Breast epithelium (tissue), 4 donors: ENCODE measurements around the gene NOL9. TPM values are rescaled to one million over a fixed set of nuclear protein-coding genes. Genes with fewer than 3 reads are reported as not detected.

Experiments
- DNase-seq, 2 donors: peaks; one replicate each; pipeline ENCODE4 v3.0.0-alpha.2; 2019; ENCODE audit warnings: low spot score in 2 of 2
- H3K27ac ChIP-seq, 2 donors: fragments of 200-600 bp; sonication (generic) in 1 of 2; one replicate each; pipeline ENCODE4 v1.5.1; 2016 to 2019; ENCODE audit warnings: mild to moderate bottlenecking in 1 of 2
- H3K27me3 ChIP-seq, 2 donors: fragments of 200-600 bp; sonication (generic) in 1 of 2; one replicate each; pipeline versions ENCODE4 v1.5.1 to v1.6.0; 2017 to 2019; ENCODE audit warnings: control low read depth in 1 of 2, mild to moderate bottlenecking in 1 of 2
- H3K36me3 ChIP-seq: fragments of 200-600 bp; one replicate; pipeline ENCODE4 v1.5.1; 2019
- H3K4me1 ChIP-seq, 2 donors: fragments of 200-600 bp; sonication (generic); one replicate each; pipeline ENCODE4 v1.5.1; 2016 to 2019; ENCODE audit warnings: control low read depth in 1 of 2
- H3K4me3 ChIP-seq, 3 donors: fragments of 200-600 bp; sonication (generic); 1 replicate in 2 of 3; 2 replicates in 1 of 3; pipeline ENCODE4 v1.5.1; 2016 to 2019; ENCODE audit warnings: mild to moderate bottlenecking in 3 of 3, moderate library complexity in 2 of 3
- H3K9me3 ChIP-seq, 2 donors: fragments of 200-600 bp; sonication (generic) in 1 of 2; one replicate each; pipeline ENCODE4 v1.5.1; 2016 to 2019; ENCODE audit warnings: control low read depth in 1 of 2
- POLR2A ChIP-seq: fragments of 450-650 bp; IDR thresholded peaks from one replicate; pipeline ENCODE4 v1.6.1; 2016; ENCODE audit warnings: antibody characterized with exemption, mild to moderate bottlenecking, moderate library complexity
- POLR2AphosphoS5 ChIP-seq, 3 donors: sonication (generic); formaldehyde crosslinking; IDR thresholded peaks; one replicate each; pipeline ENCODE4 v1.6.1; 2017; ENCODE audit warnings: antibody characterized with exemption in 3 of 3
- intact Hi-C: fragments of 100-400 bp; cut with DNase I; formaldehyde crosslinking; loops from one replicate; pipeline ENCODE4 v1.15.1; 2023; ENCODE audit warnings: low total_unique reads
- total RNA-seq, 3 donors: library from RNA; depleted of rRNA; stranded (reverse); fragments of >200 nt; gene quantifications; one replicate each; pipeline ENCODE4 v1.1.0, GENCODE V29; 2016
- TF ChIP-seq, protein P1 (sequence below), 3 donors: fragments of 450-650 bp; IDR thresholded peaks; one replicate each; pipeline ENCODE4 v1.5.1; 2016 to 2017; ENCODE audit warnings: antibody characterized with exemption in 3 of 3, mild to moderate bottlenecking in 3 of 3, moderate library complexity in 3 of 3

The NOL9 gene
- total RNA-seq, 3 donors from 2014 or later, result 14.7 to 29.6 (median 25.2) TPM

GRCh38 chr1:6577831-6578525 is 23.7 kb upstream of the NOL9 start:
- intact Hi-C loops, result no loop called here

DNA sequence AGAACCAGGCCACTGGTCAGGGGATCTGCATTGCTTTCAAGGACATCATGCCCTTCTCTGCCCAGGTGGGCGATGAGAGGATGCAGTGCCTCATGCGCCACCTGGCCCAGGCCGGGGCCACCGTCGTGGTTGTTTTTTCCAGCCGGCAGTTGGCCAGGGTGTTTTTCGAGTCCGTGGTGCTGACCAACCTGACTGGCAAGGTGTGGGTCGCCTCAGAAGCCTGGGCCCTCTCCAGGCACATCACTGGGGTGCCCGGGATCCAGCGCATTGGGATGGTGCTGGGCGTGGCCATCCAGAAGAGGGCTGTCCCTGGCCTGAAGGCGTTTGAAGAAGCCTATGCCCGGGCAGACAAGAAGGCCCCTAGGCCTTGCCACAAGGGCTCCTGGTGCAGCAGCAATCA is 20.5 kb upstream of the NOL9 start:
- TF ChIP-seq POLR2AphosphoS5 (IDR thresholded peaks at IDR 0.05) (no peak), POLR2A (no peak)
- TF ChIP-seq, protein P1, sequence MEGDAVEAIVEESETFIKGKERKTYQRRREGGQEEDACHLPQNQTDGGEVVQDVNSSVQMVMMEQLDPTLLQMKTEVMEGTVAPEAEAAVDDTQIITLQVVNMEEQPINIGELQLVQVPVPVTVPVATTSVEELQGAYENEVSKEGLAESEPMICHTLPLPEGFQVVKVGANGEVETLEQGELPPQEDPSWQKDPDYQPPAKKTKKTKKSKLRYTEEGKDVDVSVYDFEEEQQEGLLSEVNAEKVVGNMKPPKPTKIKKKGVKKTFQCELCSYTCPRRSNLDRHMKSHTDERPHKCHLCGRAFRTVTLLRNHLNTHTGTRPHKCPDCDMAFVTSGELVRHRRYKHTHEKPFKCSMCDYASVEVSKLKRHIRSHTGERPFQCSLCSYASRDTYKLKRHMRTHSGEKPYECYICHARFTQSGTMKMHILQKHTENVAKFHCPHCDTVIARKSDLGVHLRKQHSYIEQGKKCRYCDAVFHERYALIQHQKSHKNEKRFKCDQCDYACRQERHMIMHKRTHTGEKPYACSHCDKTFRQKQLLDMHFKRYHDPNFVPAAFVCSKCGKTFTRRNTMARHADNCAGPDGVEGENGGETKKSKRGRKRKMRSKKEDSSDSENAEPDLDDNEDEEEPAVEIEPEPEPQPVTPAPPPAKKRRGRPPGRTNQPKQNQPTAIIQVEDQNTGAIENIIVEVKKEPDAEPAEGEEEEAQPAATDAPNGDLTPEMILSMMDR (IDR thresholded peaks at IDR 0.05), result no peak
- Histone ChIP-seq H3K4me3 (no peak overlapping the region), H3K4me1 (peaks cover 0 to 16% of the 10 kb centered on the region in 2 donors), H3K27ac (no peak overlapping the region), H3K36me3 (no peaks in the 10 kb centered on the region), H3K27me3 (no peaks in the 10 kb centered on the region), H3K9me3 (peaks cover 0 to 7% of the 10 kb centered on the region in 2 donors)
- no peak for DNase-seq
- intact Hi-C loops, result no loop called here

More at GRCh38 chr1:6577831-6578525, 23.7 kb upstream of the NOL9 start:
- peaks cover 6 to 32% of the 10 kb centered on the region in 2 donors for H3K4me1 ChIP-seq
- no peaks in the 10 kb centered on the region for H3K36me3 ChIP-seq
- no peaks in the 10 kb centered on the region for H3K27me3 ChIP-seq
- TF ChIP-seq POLR2AphosphoS5 (IDR thresholded peaks at IDR 0.05), result peak in 1 of 3 donors; percentile 34
- no peak for TF ChIP-seq POLR2A
- TF ChIP-seq, protein P1 (IDR thresholded peaks at IDR 0.05), result no peak
- peak in 1 of 2 donors; percentile 70 for DNase-seq
- peak overlapping the region; percentile 97 to 98 for H3K27ac ChIP-seq
- H3K4me3 ChIP-seq, result no peak overlapping the region
- no peaks in the 10 kb centered on the region for H3K9me3 ChIP-seq

DNA sequence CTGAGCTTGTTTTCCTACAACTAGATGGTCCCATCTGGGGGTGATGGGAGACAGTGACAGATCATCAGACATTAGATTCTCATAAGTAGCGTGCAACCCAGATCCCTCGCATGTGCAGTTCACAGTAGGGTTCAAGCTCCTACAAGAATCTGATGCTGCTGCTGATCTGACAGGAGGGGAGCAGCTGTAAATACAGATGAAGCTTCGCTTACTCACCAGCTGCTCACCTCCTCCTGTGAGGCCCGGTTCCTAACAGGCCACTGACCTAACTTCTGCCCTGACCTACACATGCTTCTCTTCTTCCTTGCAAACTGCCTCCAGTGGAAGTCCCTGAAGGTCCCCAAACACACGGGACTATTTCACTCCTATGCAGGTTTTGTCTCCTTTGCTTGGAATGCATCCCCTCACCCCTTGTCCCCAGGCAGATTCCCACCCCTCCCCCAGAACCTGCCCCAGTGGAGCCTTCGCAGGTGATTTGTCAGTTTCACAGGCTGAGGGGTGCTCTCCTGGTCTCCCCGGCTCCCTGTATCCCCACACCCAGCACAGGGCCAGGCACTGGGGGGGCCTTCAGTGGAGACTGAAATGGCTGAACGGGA is 19.8 kb upstream of the NOL9 start:
- TF ChIP-seq, protein P1 (IDR thresholded peaks at IDR 0.05), result no peak
- no peak for TF ChIP-seq POLR2A
- no peaks in the 10 kb centered on the region for H3K36me3 ChIP-seq
- H3K27me3 ChIP-seq, result no peaks in the 10 kb centered on the region
- H3K4me3 ChIP-seq, result no peak overlapping the region
- no peak for DNase-seq
- intact Hi-C loops, result no loop called here
- peaks cover 0 to 7% of the 10 kb centered on the region in 2 donors for H3K9me3 ChIP-seq
- H3K27ac ChIP-seq, result no peak overlapping the region
- H3K4me1 ChIP-seq, result peaks cover 0 to 13% of the 10 kb centered on the region in 2 donors

- no peak overlapping the region for H3K4me3 ChIP-seq
Observed at GRCh38 chr1:6572653-6573383, 18.5 kb upstream of the NOL9 start.

More at GRCh38 chr1:6572653-6573383, 18.5 kb upstream of the NOL9 start:
- Histone ChIP-seq H3K27me3 (no peaks in the 10 kb centered on the region), H3K27ac (no peak overlapping the region), H3K9me3 (peaks cover 0 to 7% of the 10 kb centered on the region in 2 donors), H3K36me3 (no peaks in the 10 kb centered on the region), H3K4me1 (peaks cover 0 to 1% of the 10 kb centered on the region in 2 donors)
- TF ChIP-seq, protein P1 (IDR thresholded peaks at IDR 0.05), result no peak
- TF ChIP-seq POLR2AphosphoS5 (IDR thresholded peaks at IDR 0.05), result no peak
- no peak for TF ChIP-seq POLR2A
- intact Hi-C loops, result no loop called here
- no peak for DNase-seq
